ENCODE results near the gene INTS15.
"Not testable (repeated sequence)": the region's sequence is repeated elsewhere in the genome, so short reads cannot be mapped to it uniquely, and the experiment has no call there.

INTS15 gene

DNA sequence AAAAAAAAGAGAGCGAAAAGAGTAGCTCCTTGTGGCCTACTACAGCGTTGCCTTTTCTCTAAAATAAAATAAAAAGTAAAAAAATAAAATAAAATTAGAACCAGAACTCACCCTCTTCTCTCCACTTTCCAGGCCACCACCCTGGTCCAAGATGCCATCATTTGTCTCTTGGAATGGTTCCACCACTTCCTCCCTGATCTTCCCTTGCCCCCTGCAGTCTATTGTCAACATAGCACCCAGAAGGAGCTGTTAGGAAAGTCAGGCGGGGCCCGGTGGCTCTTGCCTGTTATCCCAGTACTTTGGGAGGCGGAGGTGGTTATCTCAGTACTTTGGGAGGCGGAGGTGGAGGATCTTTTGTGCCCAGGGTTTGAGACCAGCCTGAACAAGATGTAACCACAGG lies 31.0 kb upstream of the INTS15 start:
- no peak for TF ChIP-seq Cebpa-rat (IDR thresholded peaks at IDR 0.05)
- Histone ChIP-seq H4K20me1 (no peaks in the 10 kb centered on the region), H3K4me2 (peak overlapping the region; percentile 51), H3K4me3 (no peak overlapping the region), H3K27ac (peak overlapping the region; percentile 38; the same call in 1 of the 2 replicates), H3K9me3 (no peaks in the 10 kb centered on the region), H3K9ac (no peak overlapping the region), H3K4me1 (peaks cover 66% of the 10 kb centered on the region), H3K27me3 (no peaks in the 10 kb centered on the region), H3K36me3 (no peaks in the 10 kb centered on the region)

GRCh38 chr7:6559896-6560295 lies 29.9 kb upstream of the INTS15 start:
- no peaks in the 10 kb centered on the region for H3K27me3 ChIP-seq
- H4K20me1 ChIP-seq: no peaks in the 10 kb centered on the region
- H3K9ac ChIP-seq: no peak overlapping the region
- peaks cover 55% of the 10 kb centered on the region for H3K4me1 ChIP-seq
- H3K27ac ChIP-seq: no peak overlapping the region
- no peak for TF ChIP-seq Cebpa-rat (IDR thresholded peaks at IDR 0.05)
- no peaks in the 10 kb centered on the region for H3K36me3 ChIP-seq
- peak overlapping the region; percentile 51 for H3K4me2 ChIP-seq
- no peaks in the 10 kb centered on the region for H3K9me3 ChIP-seq
- H3K4me3 ChIP-seq: no peak overlapping the region

DNA sequence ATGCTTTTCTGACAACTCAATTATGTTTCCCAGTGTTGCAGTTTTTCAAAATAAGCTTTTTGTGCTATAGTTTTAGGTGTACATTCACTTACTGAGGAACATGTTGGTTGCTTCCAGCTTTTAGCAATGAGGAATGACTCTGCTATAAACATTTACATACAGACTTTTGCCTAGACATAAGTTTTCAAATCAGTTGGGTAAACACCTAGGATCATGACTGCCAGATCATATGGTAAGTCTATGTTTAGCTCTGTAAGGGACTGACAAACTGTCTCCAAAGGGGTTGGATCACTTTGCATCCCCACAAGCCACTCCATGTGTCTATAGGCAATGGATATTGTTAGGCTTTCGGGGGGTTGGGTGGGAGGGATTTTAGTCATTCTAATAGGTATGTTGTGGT lies 27.7 kb upstream of the INTS15 start:
- Histone ChIP-seq H3K9me3 (no peaks in the 10 kb centered on the region), H3K4me3 (no peak overlapping the region), H3K27ac (no peak overlapping the region), H3K9ac (no peak overlapping the region), H3K4me1 (peaks cover 33% of the 10 kb centered on the region), H3K27me3 (no peaks in the 10 kb centered on the region), H3K36me3 (no peaks in the 10 kb centered on the region), H3K4me2 (no peak overlapping the region), H4K20me1 (no peaks in the 10 kb centered on the region)
- TF ChIP-seq Cebpa-rat (IDR thresholded peaks at IDR 0.05): no peak

- Histone ChIP-seq H3K36me3 (no peaks in the 10 kb centered on the region), H3K27ac (no peak overlapping the region), H3K4me2 (no peak overlapping the region), H4K20me1 (no peaks in the 10 kb centered on the region), H3K9me3 (no peaks in the 10 kb centered on the region), H3K9ac (no peak overlapping the region), H3K4me3 (no peak overlapping the region), H3K27me3 (no peaks in the 10 kb centered on the region), H3K4me1 (peaks cover 13% of the 10 kb centered on the region)
- no peak for TF ChIP-seq Cebpa-rat (IDR thresholded peaks at IDR 0.05)
Observed at GRCh38 chr7:6563936-6564770, 25.7 kb upstream of the INTS15 start.

DNA sequence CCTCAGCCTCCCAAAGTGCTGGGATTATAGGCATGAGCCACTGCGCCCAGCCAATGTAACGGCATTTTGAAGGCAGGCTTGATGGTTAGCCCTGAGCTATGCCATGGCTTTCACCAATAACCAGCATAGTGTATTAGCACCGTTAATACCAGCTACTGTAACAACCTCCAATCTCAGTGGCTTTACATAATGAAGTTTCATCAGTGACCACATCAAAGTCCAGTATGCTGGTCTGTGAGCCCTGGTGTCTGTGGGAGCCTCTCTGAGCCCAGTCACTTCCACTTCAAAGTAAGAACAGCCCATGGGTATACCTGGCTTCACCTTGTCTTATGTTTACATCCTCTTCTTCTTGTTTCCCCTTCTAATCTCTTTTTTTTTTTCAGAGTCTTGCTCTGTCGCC lies 24.2 kb upstream of the INTS15 start:
- Histone ChIP-seq H3K9me3 (no peaks in the 10 kb centered on the region), H3K4me3 (no peak overlapping the region), H3K9ac (no peak overlapping the region), H3K4me2 (no peak overlapping the region), H3K27ac (no peak overlapping the region), H3K4me1 (no peaks in the 10 kb centered on the region), H3K27me3 (no peaks in the 10 kb centered on the region), H4K20me1 (no peaks in the 10 kb centered on the region), H3K36me3 (no peaks in the 10 kb centered on the region)
- no peak for TF ChIP-seq Cebpa-rat (IDR thresholded peaks at IDR 0.05)

DNA sequence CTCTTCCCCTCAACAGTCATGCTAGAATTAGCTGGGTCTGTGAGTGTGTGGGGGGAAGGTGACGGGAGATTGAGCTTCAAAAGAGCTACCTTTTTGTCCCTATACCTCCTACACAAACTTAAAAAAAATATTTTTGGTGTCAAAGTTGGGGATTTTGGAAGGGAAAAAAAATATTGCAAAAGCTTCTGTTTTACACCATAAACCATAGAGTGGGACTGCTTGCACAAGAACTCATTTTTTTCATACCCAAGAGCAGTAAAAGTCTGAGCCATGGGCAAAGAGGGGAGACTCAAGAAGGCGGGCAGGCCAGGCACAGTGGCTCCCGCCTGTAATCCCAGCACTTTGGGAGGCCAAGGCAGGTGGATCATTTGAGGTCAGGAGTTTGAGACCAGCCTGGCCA lies 21.9 kb upstream of the INTS15 start:
- H3K9me3 ChIP-seq: no peaks in the 10 kb centered on the region

DNA sequence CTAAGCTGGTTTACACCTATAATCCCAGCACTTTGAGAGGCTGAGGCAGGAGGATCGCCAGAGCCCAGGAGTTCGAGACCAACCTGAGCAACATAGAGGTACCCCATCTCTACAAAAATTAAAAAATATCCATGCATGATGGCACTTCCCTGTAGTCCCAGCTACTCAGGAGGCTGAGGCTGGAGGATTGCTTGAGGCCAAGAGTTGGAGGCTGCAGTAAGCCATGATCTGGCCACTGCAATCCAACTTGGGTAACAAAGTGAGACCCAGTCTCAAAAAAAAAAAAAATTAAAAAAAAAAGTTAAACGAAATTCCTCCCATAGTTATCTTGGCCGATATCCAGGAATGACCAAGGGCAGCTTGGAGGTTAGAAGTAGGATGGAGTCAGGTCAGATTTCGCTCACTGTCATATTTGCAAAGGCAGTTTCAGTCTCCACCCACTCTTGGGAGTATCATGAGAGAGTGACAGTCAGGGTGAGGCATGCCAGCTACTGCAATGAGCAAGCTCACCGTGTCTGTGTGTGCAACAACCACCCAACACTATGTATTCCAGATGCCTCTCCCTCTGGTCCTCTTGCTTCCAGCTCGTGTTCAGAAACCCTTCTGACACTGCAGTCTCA lies 18.6 kb upstream of the INTS15 start:
- Histone ChIP-seq H3K36me3 (no peaks in the 10 kb centered on the region), H3K4me2 (peak overlapping the region; percentile 65; the same call in 1 of the 2 replicates), H3K9me3 (no peaks in the 10 kb centered on the region), H3K27ac (no peak overlapping the region), H3K27me3 (no peaks in the 10 kb centered on the region), H3K9ac (no peak overlapping the region), H4K20me1 (no peaks in the 10 kb centered on the region), H3K4me1 (peaks cover 50% of the 10 kb centered on the region), H3K4me3 (no peak overlapping the region)
- TF ChIP-seq Cebpa-rat (IDR thresholded peaks at IDR 0.05): no peak

More for the DNA sequence above, 21.9 kb upstream of the INTS15 start:
- no peak overlapping the region for H3K4me2 ChIP-seq
- peaks cover 16% of the 10 kb centered on the region for H3K4me1 ChIP-seq
- H3K27me3 ChIP-seq: no peaks in the 10 kb centered on the region
- H3K4me3 ChIP-seq: no peak overlapping the region
- H3K27ac ChIP-seq: no peak overlapping the region
- no peak for TF ChIP-seq Cebpa-rat (IDR thresholded peaks at IDR 0.05)
- no peaks in the 10 kb centered on the region for H4K20me1 ChIP-seq
- no peaks in the 10 kb centered on the region for H3K36me3 ChIP-seq
- H3K9ac ChIP-seq: no peak overlapping the region

- H3K9ac ChIP-seq: 0 out of 2 replicates have a peak overlapping the region, but pooled peaks have one; percentile 8
- H3K4me1 ChIP-seq: peaks cover 86% of the 10 kb centered on the region
- no peaks in the 10 kb centered on the region for H3K9me3 ChIP-seq
- no peaks in the 10 kb centered on the region for H3K36me3 ChIP-seq
- H3K27ac ChIP-seq: peak overlapping the region; percentile 95
- peak overlapping the region; percentile 53 for H3K4me2 ChIP-seq
- no peaks in the 10 kb centered on the region for H3K27me3 ChIP-seq
- no peak overlapping the region for H3K4me3 ChIP-seq
- no peaks in the 10 kb centered on the region for H4K20me1 ChIP-seq
- TF ChIP-seq Cebpa-rat (IDR thresholded peaks at IDR 0.05): no peak
Observed at GRCh38 chr7:6575281-6576023, 14.4 kb upstream of the INTS15 start.

GRCh38 chr7:6576024-6576866 lies 13.6 kb upstream of the INTS15 start:
- Histone ChIP-seq H3K9me3 (no peaks in the 10 kb centered on the region), H3K4me2 (peak overlapping the region; percentile 53), H3K9ac (0 out of 2 replicates have a peak overlapping the region, but pooled peaks have one; percentile 8), H3K27me3 (no peaks in the 10 kb centered on the region), H3K4me1 (peaks cover 94% of the 10 kb centered on the region), H3K27ac (peak overlapping the region; percentile 95), H3K4me3 (peak overlapping the region; percentile 74; the same call in 1 of the 2 replicates), H3K36me3 (no peaks in the 10 kb centered on the region), H4K20me1 (no peaks in the 10 kb centered on the region)
- TF ChIP-seq Cebpa-rat (IDR thresholded peaks at IDR 0.05): no peak

GRCh38 chr7:6576867-6577368 lies 12.9 kb upstream of the INTS15 start:
- H3K27ac ChIP-seq: peak overlapping the region; percentile 95
- not testable (repeated sequence) for H3K27me3 ChIP-seq, H3K36me3 ChIP-seq, H4K20me1 ChIP-seq, H3K9me3 ChIP-seq
- H3K4me2 ChIP-seq: peak overlapping the region; percentile 87
- peaks cover 95% of the 10 kb centered on the region for H3K4me1 ChIP-seq
- peak overlapping the region; percentile 74 for H3K4me3 ChIP-seq
- H3K9ac ChIP-seq: peak overlapping the region; percentile 91

Measured in BLaER1 (cell line).